Fibroblast of lung (primary cell): ENCODE results near the gene ADD3. TPM values are rescaled to one million over a fixed set of nuclear protein-coding genes. Genes with fewer than 3 reads are reported as not detected.
A peak's percentile ranks its signal among the peaks of the same experiment; 100 is the strongest.

ENCODE experiments used
- DNase-seq, 2 donors: peaks; one replicate each; pipeline versions ENCODE4 v3.0.0 to v3.0.0-alpha.2; 2010; ENCODE audit warnings: low read depth in 2 of 2
- H2AFZ ChIP-seq: 2 replicates; pipeline ENCODE4 v1.5.1; 2012; ENCODE audit warnings: low read length, control low read depth, inconsistent platforms
- H3K27ac ChIP-seq: 2 replicates; pipeline ENCODE4 v1.5.1; 2011; ENCODE audit warnings: low read length, control low read depth; ENCODE audit not compliant: insufficient read depth
- H3K27me3 ChIP-seq: 2 replicates; pipeline ENCODE4 v1.5.1; 2011; ENCODE audit warnings: mild to moderate bottlenecking, low read length; ENCODE audit not compliant: control insufficient read depth, insufficient read depth
- H3K36me3 ChIP-seq: 2 replicates; pipeline ENCODE4 v1.5.1; 2011; ENCODE audit warnings: low read length; ENCODE audit not compliant: control insufficient read depth, insufficient read depth
- H3K4me1 ChIP-seq: 2 replicates; pipeline ENCODE4 v1.5.1; 2011; ENCODE audit warnings: low read length; ENCODE audit not compliant: control insufficient read depth, insufficient read depth; ENCODE audit errors: extremely low read depth
- H3K4me2 ChIP-seq: 2 replicates; pipeline ENCODE4 v1.5.1; 2011; ENCODE audit warnings: low read length, control low read depth; ENCODE audit not compliant: insufficient read depth; ENCODE audit errors: extremely low read depth
- H3K4me3 ChIP-seq, 4 experiments: fragments of 200-600 bp in 1 of 4; sonication (generic) in 1 of 4; replicated peaks in 1 of 4; 2 replicates each; pipeline ENCODE4 v1.5.1; 2011 to 2016; ENCODE audit warnings: low read length in 4 of 4, low read depth in 3 of 4, mild to moderate bottlenecking in 3 of 4, control low read depth in 2 of 4, inconsistent platforms in 1 of 4, mixed read lengths in 1 of 4; ENCODE audit not compliant: insufficient read depth in 1 of 4; ENCODE audit errors: control extremely low read depth in 1 of 4
- H3K79me2 ChIP-seq: 2 replicates; pipeline ENCODE4 v1.5.1; 2012; ENCODE audit warnings: mild to moderate bottlenecking, low read length, inconsistent platforms; ENCODE audit not compliant: control insufficient read depth, insufficient read depth
- H3K9ac ChIP-seq: 2 replicates; pipeline ENCODE4 v1.5.1; 2011; ENCODE audit warnings: mild to moderate bottlenecking, low read length, control low read depth; ENCODE audit not compliant: insufficient read depth
- H3K9me3 ChIP-seq: 2 replicates; pipeline ENCODE4 v1.5.1; 2012; ENCODE audit warnings: low read depth, low read length; ENCODE audit not compliant: control insufficient read depth, insufficient read depth
- H4K20me1 ChIP-seq: 2 replicates; pipeline ENCODE4 v1.5.1; 2011; ENCODE audit warnings: low read length; ENCODE audit not compliant: control insufficient read depth, insufficient read depth; ENCODE audit errors: extremely low read depth
- EZH2 ChIP-seq: IDR thresholded peaks from 2 replicates; pipeline ENCODE4 v1.5.1; 2012; ENCODE audit warnings: low read length, control low read depth, mild to moderate bottlenecking; ENCODE audit errors: missing control alignments
- polyA plus RNA-seq, 2 donors: library from polyadenylated mRNA; depleted of rRNA in 1 of 2; stranded (reverse) in 1 of 2; unstranded in 1 of 2; fragments of >200 nt; gene quantifications; 2 replicates each; pipeline ENCODE4 v1.2.1, GENCODE V29; 2011 to 2012; ENCODE audit warnings: missing spikeins in 1 of 2
- total RNA-seq: library from RNA; depleted of rRNA; stranded (reverse); fragments of >200 nt; gene quantifications from 2 replicates; pipeline ENCODE4 v1.2.1, GENCODE V29; 2014
- TF ChIP-seq, protein P1 (sequence below), 2 donors: IDR thresholded peaks in 1 of 2; conservative IDR thresholded peaks in 1 of 2; 1 replicate in 1 of 2; 2 replicates in 1 of 2; pipeline ENCODE4 v1.5.1; 2011 to 2012; ENCODE audit warnings: low read length in 2 of 2, control low read depth in 1 of 2, inconsistent platforms in 1 of 2, low read depth in 1 of 2, mild to moderate bottlenecking in 1 of 2

ADD3 gene
- total and polyA plus RNA-seq, 2 donors (not counting 1 experiment from before 2014, with no cell fraction given) = 93.0 to 416 TPM

DNA sequence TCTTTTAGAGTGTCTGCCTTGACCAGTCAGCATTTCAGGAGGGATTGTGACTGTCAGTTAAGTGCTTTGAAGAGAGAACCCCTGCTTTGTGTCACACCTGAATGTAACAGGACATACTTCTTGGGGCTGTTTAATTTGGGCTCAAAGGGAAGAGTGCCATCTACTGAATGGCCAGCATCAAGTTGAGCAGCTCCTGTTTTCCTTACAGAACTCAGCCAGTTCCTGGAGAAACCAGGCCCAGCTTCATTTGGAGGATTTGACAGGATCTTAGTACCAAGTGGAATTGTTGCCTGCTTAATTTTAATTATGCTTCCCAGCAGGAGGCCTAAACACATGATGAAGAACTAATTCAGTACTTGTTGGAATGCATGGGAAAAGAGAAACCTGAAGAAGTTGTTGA lies 8.3 kb downstream of the ADD3 start:
- Histone ChIP-seq H3K79me2 (peaks cover 80% of the 10 kb centered on the region), H3K27ac (no peak overlapping the region), H3K36me3 (no peaks in the 10 kb centered on the region), H3K27me3 (no peaks in the 10 kb centered on the region), H3K4me3 (no peak overlapping the region), H2AFZ (no peak overlapping the region), H3K4me2 (peak overlapping the region; percentile 55), H3K4me1 (peaks cover 3% of the 10 kb centered on the region), H3K9ac (no peak overlapping the region), H4K20me1 (no peaks in the 10 kb centered on the region), H3K9me3 (no peaks in the 10 kb centered on the region)
- DNase-seq = peak; percentile 26 to 53
- TF ChIP-seq, protein P1, sequence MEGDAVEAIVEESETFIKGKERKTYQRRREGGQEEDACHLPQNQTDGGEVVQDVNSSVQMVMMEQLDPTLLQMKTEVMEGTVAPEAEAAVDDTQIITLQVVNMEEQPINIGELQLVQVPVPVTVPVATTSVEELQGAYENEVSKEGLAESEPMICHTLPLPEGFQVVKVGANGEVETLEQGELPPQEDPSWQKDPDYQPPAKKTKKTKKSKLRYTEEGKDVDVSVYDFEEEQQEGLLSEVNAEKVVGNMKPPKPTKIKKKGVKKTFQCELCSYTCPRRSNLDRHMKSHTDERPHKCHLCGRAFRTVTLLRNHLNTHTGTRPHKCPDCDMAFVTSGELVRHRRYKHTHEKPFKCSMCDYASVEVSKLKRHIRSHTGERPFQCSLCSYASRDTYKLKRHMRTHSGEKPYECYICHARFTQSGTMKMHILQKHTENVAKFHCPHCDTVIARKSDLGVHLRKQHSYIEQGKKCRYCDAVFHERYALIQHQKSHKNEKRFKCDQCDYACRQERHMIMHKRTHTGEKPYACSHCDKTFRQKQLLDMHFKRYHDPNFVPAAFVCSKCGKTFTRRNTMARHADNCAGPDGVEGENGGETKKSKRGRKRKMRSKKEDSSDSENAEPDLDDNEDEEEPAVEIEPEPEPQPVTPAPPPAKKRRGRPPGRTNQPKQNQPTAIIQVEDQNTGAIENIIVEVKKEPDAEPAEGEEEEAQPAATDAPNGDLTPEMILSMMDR (conservative IDR thresholded peaks at IDR 0.05 in 1 of 2, IDR thresholded peaks at IDR 0.05 in 1 of 2; ENCODE audit: low read depth in 1 of 2, low read length in 2 of 2) = peak; percentile 31 to 41
- no peak for TF ChIP-seq EZH2

- Histone ChIP-seq H3K4me2 (no peak overlapping the region), H3K9ac (no peak overlapping the region), H4K20me1 (no peaks in the 10 kb centered on the region), H3K36me3 (no peaks in the 10 kb centered on the region), H3K4me3 (no peak overlapping the region), H3K9me3 (no peaks in the 10 kb centered on the region), H3K79me2 (peaks cover 79% of the 10 kb centered on the region), H3K27ac (no peak overlapping the region), H2AFZ (no peak overlapping the region), H3K4me1 (peaks cover 3% of the 10 kb centered on the region), H3K27me3 (no peaks in the 10 kb centered on the region)
- no peak for DNase-seq
- TF ChIP-seq, protein P1 (conservative IDR thresholded peaks at IDR 0.05 in 1 of 2, IDR thresholded peaks at IDR 0.05 in 1 of 2; ENCODE audit: low read depth in 1 of 2, low read length in 2 of 2) = no peak
- no peak for TF ChIP-seq EZH2
Measured at GRCh38 chr10:110017052-110017451, 9.3 kb downstream of the ADD3 start.

DNA sequence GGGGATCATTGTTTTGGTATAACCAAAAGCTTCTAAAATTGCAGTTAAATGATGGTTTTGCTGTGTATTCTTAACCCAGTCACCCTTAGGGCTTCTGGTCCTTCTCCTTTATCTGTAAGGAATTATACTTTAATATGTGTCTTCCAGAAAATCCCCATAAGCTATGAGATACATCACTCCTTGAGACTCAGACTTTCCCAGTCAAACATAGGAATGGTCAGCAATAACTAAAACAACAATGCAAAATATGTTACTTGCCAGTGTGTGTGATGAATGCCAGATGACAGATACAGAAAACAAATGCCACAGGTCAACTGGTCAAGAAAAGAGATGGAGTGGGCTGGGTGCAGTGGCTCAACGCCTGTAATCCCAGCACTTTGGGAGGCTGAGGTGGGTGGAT lies 10.1 kb downstream of the ADD3 start:
- no peak overlapping the region for H3K4me2 ChIP-seq
- no peak overlapping the region for H3K4me3 ChIP-seq
- H3K4me1 ChIP-seq = peaks cover 3% of the 10 kb centered on the region
- H4K20me1 ChIP-seq = no peaks in the 10 kb centered on the region
- no peaks in the 10 kb centered on the region for H3K9me3 ChIP-seq
- TF ChIP-seq, protein P1 (conservative IDR thresholded peaks at IDR 0.05 in 1 of 2, IDR thresholded peaks at IDR 0.05 in 1 of 2; ENCODE audit: low read depth in 1 of 2, low read length in 2 of 2) = no peak
- no peak for TF ChIP-seq EZH2
- H3K79me2 ChIP-seq = peaks cover 75% of the 10 kb centered on the region
- no peak overlapping the region for H3K27ac ChIP-seq
- H3K9ac ChIP-seq = no peak overlapping the region
- no peaks in the 10 kb centered on the region for H3K36me3 ChIP-seq
- H3K27me3 ChIP-seq = no peaks in the 10 kb centered on the region
- DNase-seq = no peak
- H2AFZ ChIP-seq = no peak overlapping the region
